ENCODE data around the gene IL17RE.
A peak's percentile ranks its signal among the peaks of the same experiment; 100 is the strongest.

- TF ChIP-seq, protein P1, sequence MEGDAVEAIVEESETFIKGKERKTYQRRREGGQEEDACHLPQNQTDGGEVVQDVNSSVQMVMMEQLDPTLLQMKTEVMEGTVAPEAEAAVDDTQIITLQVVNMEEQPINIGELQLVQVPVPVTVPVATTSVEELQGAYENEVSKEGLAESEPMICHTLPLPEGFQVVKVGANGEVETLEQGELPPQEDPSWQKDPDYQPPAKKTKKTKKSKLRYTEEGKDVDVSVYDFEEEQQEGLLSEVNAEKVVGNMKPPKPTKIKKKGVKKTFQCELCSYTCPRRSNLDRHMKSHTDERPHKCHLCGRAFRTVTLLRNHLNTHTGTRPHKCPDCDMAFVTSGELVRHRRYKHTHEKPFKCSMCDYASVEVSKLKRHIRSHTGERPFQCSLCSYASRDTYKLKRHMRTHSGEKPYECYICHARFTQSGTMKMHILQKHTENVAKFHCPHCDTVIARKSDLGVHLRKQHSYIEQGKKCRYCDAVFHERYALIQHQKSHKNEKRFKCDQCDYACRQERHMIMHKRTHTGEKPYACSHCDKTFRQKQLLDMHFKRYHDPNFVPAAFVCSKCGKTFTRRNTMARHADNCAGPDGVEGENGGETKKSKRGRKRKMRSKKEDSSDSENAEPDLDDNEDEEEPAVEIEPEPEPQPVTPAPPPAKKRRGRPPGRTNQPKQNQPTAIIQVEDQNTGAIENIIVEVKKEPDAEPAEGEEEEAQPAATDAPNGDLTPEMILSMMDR (conservative IDR thresholded peaks at IDR 0.05; ENCODE audit: low read depth, low read length) = peak; percentile 31; the same call in 1 of the 2 replicates
- TF ChIP-seq EZH2 (IDR thresholded peaks at IDR 0.05; ENCODE audit: borderline replicate concordance, low read depth, low read length, poor library complexity, severe bottlenecking) = no peak
Observed at GRCh38 chr3:9934235-9934621, 31.6 kb downstream of the IL17RE start.
